Measurements from ENCODE around the gene CIBAR2.

CIBAR2 gene

GRCh38 chr16:85101956-85102630 lies 10.2 kb downstream of the CIBAR2 start:
- no peak for DNase-seq

- no peak for DNase-seq
Observed at GRCh38 chr16:85100265-85100664, 12.0 kb downstream of the CIBAR2 start.

GRCh38 chr16:85098565-85098964 lies 13.7 kb downstream of the CIBAR2 start:
- DNase-seq, result no peak

GRCh38 chr16:85096921-85097320 lies 15.4 kb downstream of the CIBAR2 start:
- no peak for DNase-seq

GRCh38 chr16:85094812-85095211 lies 17.5 kb downstream of the CIBAR2 start:
- no peak for DNase-seq

- DNase-seq, result no peak
Observed at GRCh38 chr16:85094176-85094805, 18.0 kb downstream of the CIBAR2 start.

- DNase-seq, result no peak
Observed at GRCh38 chr16:85093705-85094104, 18.6 kb downstream of the CIBAR2 start.

- DNase-seq, result no peak
Observed at GRCh38 chr16:85092851-85093250, 19.4 kb downstream of the CIBAR2 start.

- no peak for DNase-seq
Observed at GRCh38 chr16:85092309-85092708, 20.0 kb downstream of the CIBAR2 start.

- DNase-seq, result no peak
Observed at GRCh38 chr16:85091522-85091910, 20.8 kb downstream of the CIBAR2 start.

GRCh38 chr16:85090873-85091521 lies 21.3 kb downstream of the CIBAR2 start:
- no peak for DNase-seq

- no peak for DNase-seq
Observed at GRCh38 chr16:85090181-85090580, 22.1 kb downstream of the CIBAR2 start.

- no peak for DNase-seq
Observed at GRCh38 chr16:85089525-85089924, 22.7 kb downstream of the CIBAR2 start.

- DNase-seq, result no peak
Observed at GRCh38 chr16:85088570-85089199, 23.6 kb downstream of the CIBAR2 start.

GRCh38 chr16:85087899-85088569 lies 24.2 kb downstream of the CIBAR2 start:
- DNase-seq, result no peak

- peak; percentile 80 for DNase-seq
Observed at GRCh38 chr16:85086347-85087291, 25.7 kb downstream of the CIBAR2 start.

GRCh38 chr16:85085721-85086120 lies 26.6 kb downstream of the CIBAR2 start:
- no peak for DNase-seq

- no peak for DNase-seq
Observed at GRCh38 chr16:85084841-85085510, 27.3 kb downstream of the CIBAR2 start.

- DNase-seq, result no peak
Observed at GRCh38 chr16:85083051-85083639, 29.1 kb downstream of the CIBAR2 start.

GRCh38 chr16:85082173-85083050 lies 29.9 kb downstream of the CIBAR2 start:
- DNase-seq, result no peak
